ENCODE results near the gene CBX3. TPM values are rescaled to one million over a fixed set of nuclear protein-coding genes. Genes with fewer than 3 reads are reported as not detected.

Gene CBX3
- total RNA-seq, 2 experiments from 2014 or later, result 235 to 279 TPM

- DNase-seq, result no peak
- no peak for ATAC-seq
- peaks cover 70% of the 10 kb centered on the region for H3K36me3 Mint-ChIP-seq
Measured at GRCh38 chr7:26186364-26187311, 14.9 kb upstream of the CBX3 start.

DNA sequence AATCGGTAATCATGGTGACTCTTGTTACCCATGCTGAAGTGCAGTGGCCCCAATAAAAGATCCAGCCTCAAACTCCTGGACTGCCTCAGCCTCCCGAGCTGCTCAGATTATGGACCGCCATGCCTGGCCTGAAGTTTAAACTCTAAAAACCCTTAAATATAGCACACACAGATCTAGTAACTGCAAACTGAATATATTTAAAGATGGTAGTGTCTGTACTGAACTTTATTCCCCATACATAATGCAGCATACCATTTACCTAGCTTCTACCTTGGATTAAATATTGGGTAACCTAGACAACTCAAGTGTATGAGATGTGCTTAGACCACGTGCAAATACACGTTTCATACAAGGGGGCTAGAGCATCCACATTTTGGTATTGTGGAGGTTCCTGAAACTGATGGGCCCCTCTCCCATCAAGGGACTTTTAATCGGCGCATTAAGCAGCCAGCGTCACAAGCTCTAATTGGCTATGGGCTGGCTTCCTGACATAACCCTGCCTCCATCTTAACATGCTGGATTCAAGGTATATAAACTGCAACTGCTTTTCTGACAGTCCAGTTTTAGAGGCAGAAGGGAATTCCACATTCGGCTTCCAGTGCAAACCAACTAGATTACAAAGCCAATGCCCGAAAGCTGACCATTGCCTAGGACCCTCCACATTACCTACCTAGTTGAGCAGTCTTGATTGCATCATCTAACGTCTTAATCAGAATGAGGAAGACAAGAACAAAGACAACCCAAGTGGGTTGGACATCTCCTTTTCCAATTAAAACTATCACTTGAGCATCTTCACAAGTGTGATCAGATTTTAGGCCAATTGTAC, 14.0 kb upstream of the CBX3 start:
- H3K27ac Mint-ChIP-seq, result peak overlapping the region; percentile 81
- H3K4me3 Mint-ChIP-seq, result no peak overlapping the region
- no peaks in the 10 kb centered on the region for H3K27me3 Mint-ChIP-seq
- ATAC-seq (peak; percentile 15), DNase-seq (no peak)
- H3K4me1 Mint-ChIP-seq, result peaks cover 74% of the 10 kb centered on the region
- H3K36me3 Mint-ChIP-seq, result peaks cover 79% of the 10 kb centered on the region
- H3K9me3 Mint-ChIP-seq (ENCODE audit: low read depth), result no peaks in the 10 kb centered on the region
- CTCF ChIA-PET, result interaction anchor here (0.7 to 3.0 kb wide), 7 partner anchors 8 to 182 kb away, joined by 3 to 22 read pairs (median 6); partner anchors contain the start of gene CBX3

More at GRCh38 chr7:26186364-26187311, 14.9 kb upstream of the CBX3 start:
- CTCF ChIA-PET, result interaction anchor here (0.8 to 3.0 kb wide), 8 partner anchors 9 to 183 kb away, joined by 3 to 22 read pairs (median 5); no protein-coding TSS in a partner anchor
- Mint-ChIP-seq H3K9me3 (ENCODE audit: low read depth) (no peaks in the 10 kb centered on the region), H3K4me3 (no peak overlapping the region), H3K27me3 (no peaks in the 10 kb centered on the region), H3K4me1 (peaks cover 66% of the 10 kb centered on the region), H3K27ac (peak overlapping the region; percentile 81)

- Mint-ChIP-seq H3K27me3 (no peaks in the 10 kb centered on the region), H3K27ac (peak overlapping the region; percentile 81), H3K9me3 (ENCODE audit: low read depth) (no peaks in the 10 kb centered on the region), H3K4me1 (peaks cover 82% of the 10 kb centered on the region), H3K4me3 (no peak overlapping the region), H3K36me3 (peaks cover 87% of the 10 kb centered on the region)
- peak; percentile 4 for ATAC-seq
- CTCF ChIA-PET, result interaction anchor here (0.7 to 3.0 kb wide), 9 partner anchors 9 to 110 kb away, joined by 3 to 22 read pairs (median 6); partner anchors contain the start of genes CBX3, HNRNPA2B1 and NFE2L3
- no peak for DNase-seq
Measured at GRCh38 chr7:26188206-26188956, 13.2 kb upstream of the CBX3 start.

DNA sequence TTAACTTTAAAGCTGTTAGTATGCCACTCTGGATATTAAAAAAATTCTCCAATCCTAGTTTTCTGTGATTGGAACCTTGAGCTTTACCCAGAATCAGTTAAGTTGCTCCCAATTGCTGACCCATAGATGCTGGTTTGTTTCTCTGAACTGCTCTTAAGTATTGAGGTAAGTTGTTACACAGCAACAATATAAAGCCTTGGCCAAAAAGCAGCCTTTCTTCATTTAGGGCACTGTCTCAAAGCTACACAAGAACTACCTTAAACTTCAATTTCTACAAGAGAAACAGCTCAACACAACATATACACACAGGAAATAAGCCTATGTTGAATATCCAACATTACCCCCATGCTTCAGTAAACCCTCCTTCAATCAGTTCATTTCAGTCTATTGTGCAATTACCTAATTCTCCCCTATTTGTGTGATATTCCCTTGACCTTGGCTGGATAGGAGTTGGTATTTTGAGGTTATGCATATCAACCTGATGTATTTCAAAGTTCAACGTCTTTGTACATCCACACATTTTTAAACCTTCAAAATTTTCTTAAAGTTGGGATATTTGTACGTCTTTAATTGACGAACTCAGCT, 12.5 kb upstream of the CBX3 start:
- DNase-seq (no peak), ATAC-seq (no peak)
- H3K9me3 Mint-ChIP-seq (ENCODE audit: low read depth), result no peaks in the 10 kb centered on the region
- peaks cover 89% of the 10 kb centered on the region for H3K4me1 Mint-ChIP-seq
- no peak overlapping the region for H3K4me3 Mint-ChIP-seq
- H3K27ac Mint-ChIP-seq, result peak overlapping the region; percentile 63
- CTCF ChIA-PET, result interaction anchor here (1.1 to 3.0 kb wide), 7 partner anchors 8 to 98 kb away, joined by 3 to 22 read pairs (median 3); partner anchors contain the start of genes CBX3, HNRNPA2B1 and NFE2L3
- H3K27me3 Mint-ChIP-seq, result no peaks in the 10 kb centered on the region
- H3K36me3 Mint-ChIP-seq, result peaks cover 88% of the 10 kb centered on the region

DNA sequence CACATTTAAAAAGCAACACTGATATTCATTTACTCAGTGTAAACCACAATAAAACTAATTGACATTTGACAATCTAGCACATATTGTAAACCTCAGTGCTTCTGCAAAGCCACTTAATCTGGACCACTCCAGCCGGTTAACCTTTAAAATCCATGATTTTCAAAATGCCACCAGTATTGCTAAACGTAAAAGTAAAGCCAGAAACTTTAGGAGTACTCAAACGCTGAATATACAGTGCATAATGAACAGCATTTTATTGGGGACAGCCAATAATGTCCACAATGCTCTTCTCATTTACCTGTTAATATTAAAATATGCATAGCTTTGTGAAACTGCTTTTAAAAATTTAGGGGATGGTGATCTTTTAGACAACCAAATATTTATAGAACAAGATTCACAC, 11.8 kb upstream of the CBX3 start:
- H3K4me3 Mint-ChIP-seq, result no peak overlapping the region
- no peaks in the 10 kb centered on the region for H3K27me3 Mint-ChIP-seq
- ATAC-seq, result no peak
- DNase-seq, result no peak
- no peaks in the 10 kb centered on the region for H3K9me3 Mint-ChIP-seq (ENCODE audit: low read depth)
- peaks cover 92% of the 10 kb centered on the region for H3K4me1 Mint-ChIP-seq
- H3K36me3 Mint-ChIP-seq, result peaks cover 88% of the 10 kb centered on the region
- CTCF ChIA-PET, result interaction anchor here (1.1 to 3.0 kb wide), 5 partner anchors 9 to 99 kb away, joined by 3 to 22 read pairs (median 3); partner anchors contain the start of genes CBX3, HNRNPA2B1 and NFE2L3
- peak overlapping the region; percentile 63 for H3K27ac Mint-ChIP-seq

- peak overlapping the region; percentile 65 for H3K27ac Mint-ChIP-seq
- no peaks in the 10 kb centered on the region for H3K27me3 Mint-ChIP-seq
- peaks cover 89% of the 10 kb centered on the region for H3K4me1 Mint-ChIP-seq
- no peaks in the 10 kb centered on the region for H3K9me3 Mint-ChIP-seq (ENCODE audit: low read depth)
- DNase-seq (no peak), ATAC-seq (no peak)
- H3K36me3 Mint-ChIP-seq, result peaks cover 85% of the 10 kb centered on the region
- no peak overlapping the region for H3K4me3 Mint-ChIP-seq
- CTCF ChIA-PET, result interaction anchor here (0.9 to 3.5 kb wide), 5 partner anchors 10 to 100 kb away, joined by 3 to 34 read pairs (median 4); partner anchors contain the start of genes CBX3 and HNRNPA2B1
Measured at GRCh38 chr7:26190417-26190869, 11.1 kb upstream of the CBX3 start.

GRCh38 chr7:26191233-26191973, 10.1 kb upstream of the CBX3 start:
- Mint-ChIP-seq H3K27ac (peak overlapping the region; percentile 86), H3K9me3 (ENCODE audit: low read depth) (no peaks in the 10 kb centered on the region), H3K36me3 (peaks cover 87% of the 10 kb centered on the region), H3K4me3 (no peak overlapping the region), H3K4me1 (peaks cover 88% of the 10 kb centered on the region), H3K27me3 (no peaks in the 10 kb centered on the region)
- no peak for ATAC-seq
- DNase-seq, result no peak
- CTCF ChIA-PET, result interaction anchor here (0.9 to 3.5 kb wide), 8 partner anchors 12 to 178 kb away, joined by 3 to 34 read pairs (median 4); partner anchors contain the start of gene NFE2L3

GRCh38 chr7:26191974-26192479, 9.5 kb upstream of the CBX3 start:
- Mint-ChIP-seq H3K4me1 (peaks cover 87% of the 10 kb centered on the region), H3K27ac (peak overlapping the region; percentile 86), H3K27me3 (no peaks in the 10 kb centered on the region), H3K9me3 (ENCODE audit: low read depth) (no peaks in the 10 kb centered on the region), H3K4me3 (no peak overlapping the region), H3K36me3 (peaks cover 90% of the 10 kb centered on the region)
- ATAC-seq, result no peak
- CTCF ChIA-PET, result interaction anchor here (1.0 to 3.5 kb wide), 8 partner anchors 9 to 178 kb away, joined by 3 to 34 read pairs (median 3); partner anchors contain the start of gene NFE2L3
- no peak for DNase-seq

DNA sequence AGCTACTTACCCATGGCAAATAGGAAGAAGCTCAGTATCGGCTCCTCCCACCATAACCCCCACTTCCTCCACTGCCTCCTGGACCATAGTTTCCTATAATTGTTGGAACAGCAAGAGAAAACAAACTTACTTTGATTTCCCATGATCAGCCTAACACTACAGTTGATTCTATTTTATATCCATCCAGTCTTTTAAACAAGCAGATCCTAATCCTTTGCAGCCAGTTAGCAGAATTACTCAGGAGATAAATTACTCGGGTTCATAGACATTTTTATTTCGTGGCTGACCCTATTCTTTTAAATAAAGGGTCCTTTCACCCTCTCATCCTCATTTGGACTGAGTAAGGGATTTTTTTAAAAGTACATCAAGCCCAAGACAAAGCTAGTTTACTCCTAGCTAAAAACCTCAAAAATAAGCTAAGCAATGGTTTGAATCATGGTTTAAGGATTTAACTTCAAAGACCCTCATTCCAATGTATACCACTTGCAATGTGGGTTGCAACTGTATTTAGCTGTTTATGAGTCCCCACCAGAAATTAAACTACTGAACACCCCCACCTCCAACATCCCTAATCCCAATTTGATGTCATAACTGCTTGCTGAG, 9.0 kb upstream of the CBX3 start:
- CTCF ChIA-PET, result interaction anchor here (1.0 to 3.5 kb wide), 8 partner anchors 9 to 173 kb away, joined by 3 to 34 read pairs (median 5); partner anchors contain the start of gene NFE2L3
- Mint-ChIP-seq H3K4me3 (peak overlapping the region; percentile 100), H3K27ac (peak overlapping the region; percentile 86), H3K27me3 (no peaks in the 10 kb centered on the region), H3K9me3 (ENCODE audit: low read depth) (no peaks in the 10 kb centered on the region), H3K36me3 (peaks cover 90% of the 10 kb centered on the region), H3K4me1 (peaks cover 85% of the 10 kb centered on the region)
- no peak for DNase-seq
- no peak for ATAC-seq

DNA sequence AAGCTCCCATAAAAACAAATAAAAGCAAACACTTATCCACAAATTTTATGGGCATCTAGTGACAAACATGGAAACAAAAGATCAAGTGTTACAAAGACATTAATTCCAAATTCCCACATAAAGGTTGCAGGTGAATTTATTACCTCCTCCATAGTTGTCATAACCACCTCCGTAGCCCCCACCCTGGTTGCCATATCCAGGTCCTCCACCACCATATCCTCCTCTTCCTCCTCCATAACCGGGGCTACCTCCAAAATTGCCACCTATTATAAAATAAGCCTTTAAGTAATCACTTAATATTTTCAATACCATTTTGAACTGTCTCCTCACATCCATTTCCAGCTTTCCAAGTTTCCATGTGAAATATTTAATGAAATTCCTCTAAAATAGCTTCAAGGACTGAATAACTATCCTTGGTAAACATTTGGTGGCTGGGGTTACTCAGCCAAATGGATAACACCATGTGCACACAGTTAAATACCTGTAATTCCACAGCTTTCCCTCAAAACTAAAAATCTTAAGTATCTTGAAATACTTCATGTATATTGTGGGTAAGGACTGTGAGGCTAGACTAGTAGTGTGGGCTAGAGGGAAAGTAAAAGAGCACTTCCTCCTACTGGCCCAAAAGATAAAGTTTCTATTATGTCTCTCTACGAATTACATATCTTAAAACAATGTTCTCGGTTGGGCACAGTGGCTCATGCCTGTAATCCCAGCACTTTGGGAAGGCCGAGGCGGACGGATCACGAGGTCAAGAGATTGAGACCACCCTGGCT, 7.9 kb upstream of the CBX3 start:
- peak; percentile 29 for ATAC-seq
- Mint-ChIP-seq H3K27me3 (no peaks in the 10 kb centered on the region), H3K9me3 (ENCODE audit: low read depth) (no peaks in the 10 kb centered on the region)

More for the DNA sequence above, 7.9 kb upstream of the CBX3 start:
- peak overlapping the region; percentile 86 for H3K27ac Mint-ChIP-seq
- CTCF ChIA-PET, result interaction anchor here (0.8 to 3.5 kb wide), 9 partner anchors 8 to 172 kb away, joined by 3 to 34 read pairs (median 4); partner anchors contain the start of gene NFE2L3
- H3K4me1 Mint-ChIP-seq, result peaks cover 77% of the 10 kb centered on the region
- DNase-seq, result no peak
- peaks cover 92% of the 10 kb centered on the region for H3K36me3 Mint-ChIP-seq
- peak overlapping the region; percentile 100 for H3K4me3 Mint-ChIP-seq
